Colonic mucosa (tissue), 4 donors: ENCODE results near the gene PTPRN2. TPM values are rescaled to one million over a fixed set of nuclear protein-coding genes. Genes with fewer than 3 reads are reported as not detected.
"Not testable (repeated sequence)": the region's sequence is repeated elsewhere in the genome, so short reads cannot be mapped to it uniquely, and the experiment has no call there.

Experiments
- DNase-seq: peaks from one replicate; pipeline ENCODE4 v3.0.0-alpha.2; 2020
- H3K27ac ChIP-seq: fragments of 200-600 bp; one replicate; pipeline ENCODE4 v1.8.0; 2021
- H3K27me3 ChIP-seq: fragments of 200-600 bp; one replicate; pipeline ENCODE4 v1.8.0; 2021
- H3K36me3 ChIP-seq: fragments of 200-600 bp; one replicate; pipeline ENCODE4 v1.8.0; 2021
- H3K4me1 ChIP-seq: fragments of 200-600 bp; one replicate; pipeline ENCODE4 v1.8.0; 2021; ENCODE audit warnings: mild to moderate bottlenecking
- H3K4me3 ChIP-seq: fragments of 200-600 bp; one replicate; pipeline ENCODE4 v1.8.0; 2021
- H3K9ac ChIP-seq, 2 donors: one replicate each; pipeline ENCODE4 v1.7.0; 2013; ENCODE audit warnings: control low read depth in 2 of 2, low read depth in 2 of 2, low read length in 2 of 2
- H3K9me3 ChIP-seq: fragments of 200-600 bp; one replicate; pipeline ENCODE4 v1.8.0; 2021
- CTCF ChIP-seq: fragments of 200-600 bp; IDR thresholded peaks from one replicate; pipeline ENCODE4 v1.8.0; 2022; ENCODE audit warnings: antibody characterized with exemption, mild to moderate bottlenecking
- intact Hi-C: fragments of 100-400 bp; cut with DNase I; formaldehyde crosslinking; loops from one replicate; pipeline ENCODE4 v1.14.1; 2022
- total RNA-seq, 2 donors: library from RNA; stranded (reverse); fragmentation: NEBNext Ultra II Directional in 1 of 2; extraction: Animal tissue kit (Norgen Biotek cat#: 25700) in 1 of 2; gene quantifications; one replicate each; pipeline ENCODE4 v1.2.1, GENCODE V29; 2021
- donor health status: healthy.
- donor health status: DM: no; HTN: no; CAD: no.
- donor health status: DM: no; HTN: no; CAD: no.

PTPRN2 gene
- total RNA-seq, 2 donors from 2014 or later: 14.7 to 21.6 TPM

- DNase-seq: no peak
- Histone ChIP-seq H3K4me3 (no peak overlapping the region), H3K36me3 (no peaks in the 10 kb centered on the region), H3K27me3 (no peaks in the 10 kb centered on the region), H3K9me3 (no peaks in the 10 kb centered on the region), H3K9ac (no peak overlapping the region), H3K4me1 (no peaks in the 10 kb centered on the region), H3K27ac (no peak overlapping the region)
- TF ChIP-seq CTCF: no peak
- intact Hi-C loops: no loop called here
Measured at GRCh38 chr7:157507987-157508386, 1079.6 kb downstream of the PTPRN2 start.

- Histone ChIP-seq H3K27me3 (no peaks in the 10 kb centered on the region), H3K9ac (no peak overlapping the region), H3K36me3 (no peaks in the 10 kb centered on the region), H3K4me1 (no peaks in the 10 kb centered on the region), H3K9me3 (no peaks in the 10 kb centered on the region), H3K27ac (no peak overlapping the region), H3K4me3 (no peak overlapping the region)
- intact Hi-C loops: no loop called here
- TF ChIP-seq CTCF: no peak
- DNase-seq: no peak
Measured at GRCh38 chr7:157506268-157506667, 1081.4 kb downstream of the PTPRN2 start.

- H3K36me3 ChIP-seq: no peaks in the 10 kb centered on the region
- H3K9me3 ChIP-seq: no peaks in the 10 kb centered on the region
- DNase-seq: no peak
- TF ChIP-seq CTCF: no peak
- H3K27me3 ChIP-seq: no peaks in the 10 kb centered on the region
- H3K9ac ChIP-seq: no peak overlapping the region
- intact Hi-C loops: no loop called here
- H3K27ac ChIP-seq: no peak overlapping the region
- H3K4me3 ChIP-seq: no peak overlapping the region
- no peaks in the 10 kb centered on the region for H3K4me1 ChIP-seq
Measured at GRCh38 chr7:157505646-157506045, 1082.0 kb downstream of the PTPRN2 start.

GRCh38 chr7:157503229-157503628, 1084.4 kb downstream of the PTPRN2 start:
- no peaks in the 10 kb centered on the region for H3K36me3 ChIP-seq
- H3K9me3 ChIP-seq: no peaks in the 10 kb centered on the region
- no peak for TF ChIP-seq CTCF
- DNase-seq: no peak
- no peaks in the 10 kb centered on the region for H3K4me1 ChIP-seq
- H3K27ac ChIP-seq: no peak overlapping the region
- intact Hi-C loops: no loop called here
- H3K9ac ChIP-seq: no peak overlapping the region
- H3K4me3 ChIP-seq: no peak overlapping the region
- H3K27me3 ChIP-seq: no peaks in the 10 kb centered on the region

- DNase-seq: no peak
- Histone ChIP-seq H3K9me3 (no peaks in the 10 kb centered on the region), H3K36me3 (no peaks in the 10 kb centered on the region), H3K27me3 (no peaks in the 10 kb centered on the region), H3K4me3 (no peak overlapping the region), H3K27ac (no peak overlapping the region), H3K4me1 (no peaks in the 10 kb centered on the region), H3K9ac (no peak overlapping the region)
- intact Hi-C loops: no loop called here
- TF ChIP-seq CTCF: no peak
Measured at GRCh38 chr7:157502701-157503111, 1084.9 kb downstream of the PTPRN2 start.

- no peaks in the 10 kb centered on the region for H3K36me3 ChIP-seq
- H3K27me3 ChIP-seq: no peaks in the 10 kb centered on the region
- no peak for DNase-seq
- no peak overlapping the region for H3K4me3 ChIP-seq
- no peaks in the 10 kb centered on the region for H3K4me1 ChIP-seq
- intact Hi-C loops: no loop called here
- H3K9ac ChIP-seq: no peak overlapping the region
- no peak overlapping the region for H3K27ac ChIP-seq
- no peak for TF ChIP-seq CTCF
- no peaks in the 10 kb centered on the region for H3K9me3 ChIP-seq
Measured at GRCh38 chr7:157501581-157501980, 1086.0 kb downstream of the PTPRN2 start.

- H3K27ac ChIP-seq, H3K36me3 ChIP-seq, H3K27me3 ChIP-seq, DNase-seq, H3K9me3 ChIP-seq, H3K9ac ChIP-seq, intact Hi-C loops, H3K4me3 ChIP-seq, H3K4me1 ChIP-seq: not testable (repeated sequence)
Measured at GRCh38 chr7:157500989-157501540, 1086.6 kb downstream of the PTPRN2 start.
